ENCODE results near the gene CFAP410.
A peak's percentile ranks its signal among the peaks of the same experiment; 100 is the strongest.
"Not testable (repeated sequence)": the region's sequence is repeated elsewhere in the genome, so short reads cannot be mapped to it uniquely, and the experiment has no call there.

CFAP410 gene

GRCh38 chr21:44349847-44350772, 10.9 kb upstream of the CFAP410 start:
- no peak for DNase-seq

DNA sequence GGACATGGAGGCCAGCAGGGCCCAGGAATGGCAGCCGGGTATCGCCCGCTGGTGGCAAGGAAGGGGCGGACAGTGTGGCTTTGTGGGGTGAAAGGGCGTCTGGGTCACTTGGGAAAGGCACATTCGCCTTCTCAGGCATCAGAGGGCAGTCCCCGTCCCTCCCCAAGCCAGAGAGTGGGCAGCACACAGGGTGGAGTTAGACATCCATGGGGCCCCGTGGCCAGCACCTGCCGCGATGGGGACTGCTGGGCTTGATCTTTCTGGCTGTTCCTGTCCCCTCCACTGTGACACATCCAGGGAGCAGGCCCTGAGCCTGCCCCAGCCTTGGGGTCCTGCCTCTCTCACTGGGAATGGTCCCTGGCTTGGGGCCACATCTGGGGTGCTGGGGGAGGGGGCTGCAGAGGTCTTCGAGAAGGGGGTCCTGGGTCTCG, 10.2 kb upstream of the CFAP410 start:
- DNase-seq = no peak

- DNase-seq = no peak
These were observed 9.7 kb upstream of the CFAP410 start for GRCh38 chr21:44348861-44349260.

DNA sequence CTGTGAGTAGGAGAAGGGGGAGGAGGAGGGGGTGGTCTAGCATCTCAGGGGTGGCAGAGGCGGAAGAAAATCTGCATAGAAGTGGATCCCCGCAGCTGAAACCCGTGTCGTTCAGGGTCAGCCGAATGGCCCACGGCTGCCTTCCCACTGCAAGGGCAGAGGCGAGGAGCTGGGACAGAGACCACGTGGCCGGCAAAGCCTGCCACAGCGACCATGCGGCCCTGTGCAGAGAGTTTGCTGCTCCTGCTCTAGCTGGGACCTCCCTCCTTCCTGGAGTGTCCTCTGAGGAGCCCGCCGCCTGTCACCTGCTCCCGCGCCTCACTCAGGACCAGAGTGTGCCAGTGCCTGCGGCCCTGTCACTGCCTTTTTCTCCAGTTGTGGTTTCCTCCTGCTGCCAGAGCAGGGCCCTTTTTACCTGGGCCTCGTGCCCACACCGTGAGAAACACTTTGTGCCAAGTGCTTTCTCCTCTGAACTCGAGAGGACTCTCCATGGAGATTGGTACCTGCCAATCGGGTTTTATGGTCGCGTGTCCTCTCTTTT, 8.8 kb upstream of the CFAP410 start:
- no peak for DNase-seq

DNA sequence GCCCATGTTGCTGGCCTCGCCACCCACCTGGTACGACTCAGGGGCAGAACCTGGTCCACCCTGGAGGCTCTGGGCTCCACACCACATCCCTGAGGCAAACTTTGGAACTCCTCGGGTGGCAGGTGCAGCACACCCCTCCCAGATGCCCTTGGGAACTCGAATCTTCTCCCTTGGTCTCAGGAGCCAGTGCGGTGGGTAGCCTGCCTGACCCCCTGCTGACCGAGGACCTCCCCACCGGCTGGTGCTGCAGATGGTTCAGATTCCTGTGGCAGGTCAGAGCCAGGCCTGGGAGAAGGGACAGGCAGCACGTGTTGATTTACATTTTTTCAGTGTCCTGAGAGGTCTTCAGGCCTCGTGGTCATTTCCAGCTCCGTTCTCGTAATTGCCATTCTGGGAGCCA, 6.3 kb upstream of the CFAP410 start:
- DNase-seq = no peak

DNA sequence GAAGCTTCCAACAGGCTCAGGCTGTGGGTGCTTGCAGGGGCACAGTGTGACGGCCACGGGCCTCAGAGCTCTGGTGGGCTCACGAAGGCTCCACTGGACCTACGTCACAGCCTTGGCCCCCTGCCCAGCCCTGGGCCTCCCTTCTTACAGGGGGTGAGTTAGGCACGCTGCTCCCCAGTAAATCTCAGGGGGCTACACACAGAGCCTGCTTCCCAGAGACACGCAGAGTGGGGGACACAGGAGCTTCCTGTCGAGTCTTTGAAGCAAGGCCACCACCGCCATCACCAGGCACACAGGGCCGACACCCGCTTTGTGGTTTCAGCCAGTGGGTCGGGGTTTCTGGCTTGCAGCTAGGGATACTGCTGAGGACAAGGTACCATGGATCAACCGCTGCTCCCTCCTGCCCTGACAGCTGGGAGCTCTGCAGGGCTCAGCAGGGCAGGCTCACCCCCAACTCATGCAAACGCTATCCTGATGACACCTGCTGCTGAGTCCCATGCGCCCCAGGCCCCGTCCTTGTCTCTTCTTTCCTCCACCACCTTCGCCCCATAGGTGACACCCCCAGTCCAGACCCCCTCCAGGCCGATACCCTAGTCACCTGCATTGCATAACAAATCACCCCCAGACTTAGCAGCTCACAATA, 5.5 kb upstream of the CFAP410 start:
- no peak for DNase-seq

DNA sequence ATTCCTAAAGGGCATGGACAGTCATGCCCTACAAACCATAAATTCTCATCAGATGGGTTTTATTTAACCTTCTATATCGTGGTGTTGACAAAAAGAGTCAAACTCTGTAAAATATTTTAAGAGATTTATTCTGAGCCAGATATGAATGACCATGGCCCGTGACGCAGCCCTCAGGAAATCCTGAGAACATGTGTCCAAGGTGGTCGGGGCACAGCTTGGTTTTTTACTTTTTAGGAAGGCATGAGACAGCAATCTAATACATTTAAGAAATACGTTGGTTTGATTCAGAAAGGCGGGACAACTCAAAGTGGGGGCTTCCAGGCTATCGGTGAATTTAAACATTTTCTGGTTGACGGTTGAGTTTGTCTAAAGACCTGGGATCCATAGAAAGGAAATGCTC, 3.8 kb upstream of the CFAP410 start:
- not testable (repeated sequence) for DNase-seq

- not testable (repeated sequence) for DNase-seq
These were observed 2.7 kb upstream of the CFAP410 start for GRCh38 chr21:44341726-44342458.

DNA sequence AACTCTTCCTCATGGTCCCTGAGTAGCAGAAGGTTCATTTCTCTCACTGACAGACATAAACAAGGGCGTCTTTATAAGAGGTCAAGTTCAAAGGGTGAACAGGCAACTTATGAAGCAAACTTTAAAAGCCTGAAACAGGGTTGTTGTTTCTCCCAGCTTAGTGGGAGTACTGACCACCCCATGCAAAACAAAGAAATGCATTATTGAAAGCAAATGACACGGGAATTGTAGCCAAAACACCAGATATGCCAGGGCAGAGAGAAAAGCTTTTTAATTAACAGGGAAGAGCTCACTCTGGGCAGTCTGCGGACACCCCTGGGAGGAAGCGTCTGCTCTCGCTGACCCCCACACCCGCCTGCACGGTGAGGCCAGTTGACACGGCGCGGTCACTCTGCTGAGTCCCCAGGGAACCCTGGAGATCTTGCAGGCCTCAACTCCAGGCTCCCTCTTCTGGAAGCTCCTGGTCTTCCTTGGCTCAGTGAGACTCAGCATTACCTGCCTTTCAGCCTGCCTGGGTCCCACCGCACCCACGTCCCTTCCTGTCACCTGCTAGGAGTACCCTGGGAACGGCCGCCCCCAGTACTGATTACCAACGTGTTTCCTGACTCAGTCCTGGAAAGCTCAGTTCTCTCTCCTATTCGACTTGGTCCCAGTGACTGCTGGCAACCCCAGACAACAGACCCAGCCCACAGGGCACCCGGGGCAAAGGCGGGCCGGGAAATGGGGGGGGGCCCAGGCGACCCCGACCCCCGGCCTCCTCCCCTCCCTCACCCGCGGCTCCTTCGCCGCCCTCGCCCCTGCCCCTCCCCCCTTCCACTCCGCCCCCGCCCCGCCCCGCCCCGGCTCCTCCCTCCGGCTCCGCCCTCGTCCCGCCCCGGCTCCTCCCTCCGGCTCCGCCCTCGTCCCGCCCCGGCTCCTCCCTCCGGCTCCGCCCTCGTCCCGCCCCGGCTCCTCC, 972 bp downstream of the CFAP410 start:
- peak; percentile 44 for DNase-seq

- no peak for DNase-seq
These were observed 1.7 kb downstream of the CFAP410 start for GRCh38 chr21:44337449-44337848.

GRCh38 chr21:44335266-44336059, 3.7 kb downstream of the CFAP410 start:
- DNase-seq = no peak

DNA sequence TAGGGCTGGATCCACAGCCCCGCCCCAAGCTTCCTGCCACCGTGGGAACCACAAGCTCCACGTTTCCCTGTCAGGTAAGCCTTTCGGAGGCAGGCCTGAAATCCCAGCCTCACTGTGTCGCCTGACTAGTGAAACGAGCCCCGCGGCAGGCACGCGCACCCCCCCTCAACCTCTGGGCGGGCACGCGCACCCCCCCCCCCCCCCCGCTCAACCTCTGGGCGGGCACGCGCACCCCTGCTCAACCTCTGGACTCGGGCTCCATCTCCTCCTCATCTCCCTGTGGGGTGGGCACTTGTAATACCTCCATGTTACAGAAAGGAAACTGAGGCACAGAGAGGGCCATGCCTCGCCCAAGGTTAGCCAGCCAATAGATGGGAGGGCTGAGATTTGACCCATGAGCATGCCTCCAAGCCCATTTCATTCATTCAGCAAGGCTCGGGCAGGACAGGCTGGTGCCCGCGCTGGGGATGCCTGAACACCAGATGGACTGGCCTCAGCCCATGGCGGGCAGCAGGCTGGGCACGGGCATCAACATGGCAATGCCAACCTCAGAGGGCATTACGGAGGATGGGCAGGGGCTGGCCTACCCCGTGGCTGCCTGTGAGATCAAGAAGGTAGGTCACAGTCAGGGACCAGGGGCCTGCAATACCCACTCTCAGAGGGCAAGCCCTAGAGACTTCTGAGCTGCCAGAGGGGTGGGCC, 4.7 kb downstream of the CFAP410 start:
- no peak for DNase-seq

DNA sequence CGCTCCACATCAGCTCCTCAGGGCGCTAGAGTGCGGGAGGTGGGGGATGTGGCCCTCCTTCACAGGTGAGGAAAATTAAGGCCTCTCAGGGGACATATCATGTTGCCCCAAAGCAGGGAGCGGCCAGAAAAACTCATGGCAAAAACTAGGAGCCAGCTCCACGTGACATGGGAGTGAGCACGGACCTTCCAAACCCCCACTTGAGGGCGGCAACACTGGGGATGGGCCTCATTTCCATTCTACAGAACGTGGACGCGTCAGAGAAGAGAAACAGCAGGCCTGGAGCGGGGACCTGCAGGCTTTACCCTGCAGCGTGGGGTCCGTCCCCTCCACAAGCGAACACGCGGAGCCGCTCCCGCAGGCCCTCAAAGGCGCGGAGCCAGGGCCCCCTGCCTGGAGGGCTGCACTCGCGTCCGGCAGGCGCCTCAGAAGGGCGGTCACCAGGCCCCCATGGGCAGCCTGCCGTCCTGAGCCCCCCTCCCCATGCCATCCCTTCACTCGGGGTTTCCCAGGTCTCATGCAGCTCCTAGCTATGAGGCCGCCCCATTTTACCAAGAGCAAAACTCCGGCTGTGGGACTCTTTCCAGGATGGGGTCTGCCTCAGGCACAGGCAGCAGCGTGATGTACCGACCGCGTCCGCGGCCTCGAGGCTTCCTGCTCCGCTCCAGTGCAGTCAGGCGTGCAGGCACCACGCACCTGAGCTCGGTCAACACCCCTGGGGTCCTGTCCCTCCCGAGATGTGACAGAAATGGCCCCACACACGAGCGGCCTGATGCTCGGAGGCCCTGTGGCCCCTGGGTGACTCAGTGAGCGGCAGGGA, 5.5 kb downstream of the CFAP410 start:
- no peak for DNase-seq

DNA sequence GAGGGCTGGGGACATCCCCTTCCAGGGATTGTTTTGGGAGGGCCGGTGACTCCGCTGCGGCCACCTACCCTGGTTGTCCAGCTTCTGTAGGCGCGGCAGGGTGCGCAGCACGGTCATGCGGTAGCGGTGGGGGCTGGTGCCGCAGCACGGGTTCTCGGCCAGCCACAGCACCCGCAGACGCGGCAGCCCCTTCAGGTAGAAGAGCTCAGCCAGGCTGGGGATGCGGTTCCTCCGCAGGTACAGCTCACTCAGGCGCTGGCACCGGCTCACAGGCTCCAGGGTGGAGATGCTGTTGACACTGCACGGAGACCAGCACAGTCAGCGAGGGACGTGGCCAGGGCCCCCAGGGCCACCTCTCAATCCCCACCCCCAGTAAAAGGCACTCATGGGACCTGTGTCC, 6.2 kb downstream of the CFAP410 start:
- no peak for DNase-seq

- no peak for DNase-seq
These were observed 6.8 kb downstream of the CFAP410 start for GRCh38 chr21:44332383-44332782.

GRCh38 chr21:44331650-44332307, 7.4 kb downstream of the CFAP410 start:
- no peak for DNase-seq

DNA sequence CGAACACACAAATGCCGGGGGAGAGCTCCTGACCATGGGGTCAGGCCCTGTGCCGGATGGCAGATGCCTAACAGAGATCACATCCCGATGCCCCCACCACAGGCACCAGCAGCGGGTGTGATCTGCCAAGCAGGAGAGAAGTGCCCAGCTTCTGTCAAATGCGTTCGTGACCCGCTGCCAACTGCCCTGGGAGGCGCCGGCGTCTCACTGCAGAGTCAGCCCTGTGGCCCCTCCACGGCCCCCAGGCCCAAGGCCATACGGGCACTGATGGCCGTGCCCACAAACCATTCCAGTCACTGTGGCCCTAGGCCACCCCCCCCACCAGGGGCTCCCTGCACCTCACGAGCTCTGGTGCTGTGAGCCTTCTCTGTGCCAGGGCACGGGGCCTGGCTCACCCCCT, 8.0 kb downstream of the CFAP410 start:
- DNase-seq = no peak

DNA sequence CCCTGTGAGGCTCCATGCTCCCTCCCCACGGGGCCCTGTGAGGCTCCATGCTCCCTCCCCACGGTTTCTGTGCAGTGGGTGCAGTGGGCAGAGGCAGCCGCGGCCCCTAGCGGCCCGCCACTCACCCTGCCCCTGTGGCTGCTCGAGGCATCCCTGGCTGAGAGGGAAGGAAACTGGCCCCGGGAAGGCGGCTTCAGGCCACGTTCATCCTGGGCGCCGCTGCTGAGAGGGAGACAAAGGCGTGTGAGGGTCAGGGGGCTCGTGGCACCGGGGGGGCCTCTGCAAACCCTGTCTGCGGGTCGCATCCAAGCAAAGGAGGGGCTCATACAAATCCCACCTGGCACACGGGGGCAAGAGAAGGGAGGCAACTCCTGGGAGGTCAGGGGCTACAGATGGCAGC, 8.5 kb downstream of the CFAP410 start:
- DNase-seq = no peak

Data from activated CD4-positive, alpha-beta T cell treated with anti-CD3 and anti-CD28 coated beads for 48 hours (primary cell).